Gastrocnemius medialis (tissue), 4 donors: ENCODE measurements around the gene LMNTD2.

Source experiments
- POLR2A ChIP-seq, 2 donors: fragments of 450-650 bp; IDR thresholded peaks; one replicate each; pipeline ENCODE4 v1.6.1; 2017; ENCODE audit warnings: antibody characterized with exemption in 2 of 2, mild to moderate bottlenecking in 2 of 2, moderate library complexity in 2 of 2
- TF ChIP-seq, protein P1 (sequence below), 5 experiments: fragments of 450-650 bp in 3 of 5; fragments of 200-600 bp in 2 of 5; sonication (generic) in 2 of 5; IDR thresholded peaks in 4 of 5; conservative IDR thresholded peaks in 1 of 5; 1 replicate in 4 of 5; 2 replicates in 1 of 5; pipeline ENCODE4 v1.5.1; 2016 to 2019; ENCODE audit warnings: antibody characterized with exemption in 5 of 5, mild to moderate bottlenecking in 3 of 5, moderate library complexity in 3 of 5

DNA sequence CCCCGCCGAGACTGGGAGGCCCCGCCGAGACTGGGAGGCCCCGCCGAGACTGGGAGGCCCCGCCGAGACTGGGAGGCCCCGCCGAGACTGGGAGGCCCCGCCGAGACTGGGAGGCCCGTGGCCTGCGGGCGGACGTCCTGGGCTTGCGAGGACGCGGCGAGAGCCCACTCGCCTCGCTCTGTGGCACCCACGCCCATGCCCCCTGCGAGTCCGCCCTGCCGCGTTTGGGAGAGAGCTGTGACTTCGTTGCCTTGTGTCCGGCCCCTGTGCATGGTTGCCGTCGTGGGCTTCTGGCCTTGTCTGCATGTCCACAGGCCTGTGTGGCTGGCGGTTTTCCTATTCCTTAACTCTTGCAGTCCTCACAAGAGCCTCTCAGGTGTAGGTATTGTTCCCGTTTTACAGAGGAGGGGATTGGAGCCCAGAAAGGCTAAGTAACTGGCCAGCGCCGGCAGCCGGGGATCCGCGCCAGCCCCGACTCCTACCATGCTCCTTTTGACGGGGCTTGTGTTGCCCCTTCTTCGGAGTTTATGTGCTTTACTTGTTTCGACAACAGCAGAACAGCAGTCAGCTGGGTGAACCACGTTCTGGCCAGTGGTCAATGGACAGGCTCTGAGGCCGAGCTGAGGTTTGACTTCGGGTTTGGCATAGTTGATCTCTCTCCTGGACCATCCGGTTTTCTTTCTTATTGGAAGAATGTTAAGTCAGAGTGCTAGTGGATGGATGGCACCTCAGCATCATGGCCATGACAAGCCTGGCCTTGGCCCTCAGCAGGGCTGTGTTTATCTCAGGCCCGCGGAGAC is 16.5 kb upstream of the LMNTD2 start:
- TF ChIP-seq, protein P1, sequence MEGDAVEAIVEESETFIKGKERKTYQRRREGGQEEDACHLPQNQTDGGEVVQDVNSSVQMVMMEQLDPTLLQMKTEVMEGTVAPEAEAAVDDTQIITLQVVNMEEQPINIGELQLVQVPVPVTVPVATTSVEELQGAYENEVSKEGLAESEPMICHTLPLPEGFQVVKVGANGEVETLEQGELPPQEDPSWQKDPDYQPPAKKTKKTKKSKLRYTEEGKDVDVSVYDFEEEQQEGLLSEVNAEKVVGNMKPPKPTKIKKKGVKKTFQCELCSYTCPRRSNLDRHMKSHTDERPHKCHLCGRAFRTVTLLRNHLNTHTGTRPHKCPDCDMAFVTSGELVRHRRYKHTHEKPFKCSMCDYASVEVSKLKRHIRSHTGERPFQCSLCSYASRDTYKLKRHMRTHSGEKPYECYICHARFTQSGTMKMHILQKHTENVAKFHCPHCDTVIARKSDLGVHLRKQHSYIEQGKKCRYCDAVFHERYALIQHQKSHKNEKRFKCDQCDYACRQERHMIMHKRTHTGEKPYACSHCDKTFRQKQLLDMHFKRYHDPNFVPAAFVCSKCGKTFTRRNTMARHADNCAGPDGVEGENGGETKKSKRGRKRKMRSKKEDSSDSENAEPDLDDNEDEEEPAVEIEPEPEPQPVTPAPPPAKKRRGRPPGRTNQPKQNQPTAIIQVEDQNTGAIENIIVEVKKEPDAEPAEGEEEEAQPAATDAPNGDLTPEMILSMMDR (IDR thresholded peaks at IDR 0.05 in 4 of 5, conservative IDR thresholded peaks at IDR 0.05 in 1 of 5) = no peak
- no peak for TF ChIP-seq POLR2A (IDR thresholded peaks at IDR 0.05)
